ENCODE data around the gene HOMEZ.
"Not testable (repeated sequence)": the region's sequence is repeated elsewhere in the genome, so short reads cannot be mapped to it uniquely, and the experiment has no call there.

Gene HOMEZ

GRCh38 chr14:23228812-23229211 is 57.1 kb downstream of the HOMEZ start:
- DNase-seq (ENCODE audit: extremely low read depth in 1 of 2, low read depth in 1 of 2), result no peak

DNA sequence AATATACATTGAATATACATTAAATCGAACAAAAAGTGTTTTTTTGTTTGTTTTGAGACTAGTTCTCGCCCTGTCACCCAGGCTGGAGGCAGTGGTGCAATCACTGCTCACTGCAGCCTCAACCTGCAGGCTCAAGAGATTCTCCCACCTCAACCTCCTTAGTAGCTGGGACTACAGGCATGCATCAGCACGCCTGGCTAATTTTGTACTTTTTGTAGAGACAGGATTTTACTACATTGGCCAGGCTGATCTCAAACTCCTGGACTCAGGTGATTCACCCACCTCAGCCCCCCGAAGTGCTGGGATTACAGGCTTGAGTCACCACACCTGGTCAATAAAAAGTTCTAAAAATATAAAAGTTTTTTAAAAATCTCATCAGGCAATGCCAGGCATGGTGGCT is 58.4 kb downstream of the HOMEZ start:
- no peak for DNase-seq (ENCODE audit: extremely low read depth in 1 of 2, low read depth in 1 of 2)

- not testable (repeated sequence) for DNase-seq (ENCODE audit: extremely low read depth in 1 of 2, low read depth in 1 of 2)
These were observed 61.0 kb downstream of the HOMEZ start for GRCh38 chr14:23224958-23225357.
